SIG-M5 (cell line): ENCODE data around the gene AFG3L2.

Source experiments
- DNase-seq: peaks from one replicate; lab custom pipeline; 2025; lab: John Stamatoyannopoulos, UW

AFG3L2 gene

GRCh38 chr18:12302391-12303147 lies 74.5 kb downstream of the AFG3L2 start:
- DNase-seq, result no peak

GRCh38 chr18:12301263-12302005 lies 75.6 kb downstream of the AFG3L2 start:
- DNase-seq, result no peak

GRCh38 chr18:12299862-12300261 lies 77.2 kb downstream of the AFG3L2 start:
- no peak for DNase-seq

- DNase-seq, result no peak
These were observed 80.6 kb downstream of the AFG3L2 start for GRCh38 chr18:12296457-12296856.

GRCh38 chr18:12296087-12296403 lies 81.0 kb downstream of the AFG3L2 start:
- DNase-seq, result no peak

GRCh38 chr18:12295389-12296086 lies 81.5 kb downstream of the AFG3L2 start:
- no peak for DNase-seq

GRCh38 chr18:12293831-12294230 lies 83.2 kb downstream of the AFG3L2 start:
- no peak for DNase-seq

GRCh38 chr18:12291690-12292089 lies 85.3 kb downstream of the AFG3L2 start:
- DNase-seq, result no peak

- DNase-seq, result no peak
These were observed 85.9 kb downstream of the AFG3L2 start for GRCh38 chr18:12291161-12291560.

- DNase-seq, result no peak
These were observed 86.9 kb downstream of the AFG3L2 start for GRCh38 chr18:12290086-12290485.

- no peak for DNase-seq
These were observed 88.6 kb downstream of the AFG3L2 start for GRCh38 chr18:12288403-12288755.

GRCh38 chr18:12287684-12288402 lies 89.2 kb downstream of the AFG3L2 start:
- DNase-seq, result no peak

- no peak for DNase-seq
These were observed 89.8 kb downstream of the AFG3L2 start for GRCh38 chr18:12287131-12287681.

- DNase-seq, result no peak
These were observed 93.4 kb downstream of the AFG3L2 start for GRCh38 chr18:12283666-12284065.

- DNase-seq, result no peak
These were observed 93.8 kb downstream of the AFG3L2 start for GRCh38 chr18:12283256-12283655.

GRCh38 chr18:12282442-12283039 lies 94.5 kb downstream of the AFG3L2 start:
- DNase-seq, result no peak

- DNase-seq, result no peak
These were observed 95.2 kb downstream of the AFG3L2 start for GRCh38 chr18:12281861-12282260.

- DNase-seq, result no peak
These were observed 97.1 kb downstream of the AFG3L2 start for GRCh38 chr18:12279781-12280531.
